Body of pancreas (tissue), 4 donors: Measurements from ENCODE around the gene NXPH3.

Experiments used
- POLR2A ChIP-seq, 3 donors: fragments of 450-650 bp; IDR thresholded peaks; one replicate each; pipeline ENCODE4 v1.6.1; 2016; ENCODE audit warnings: antibody characterized with exemption in 3 of 3, mild to moderate bottlenecking in 2 of 3
- TF ChIP-seq, protein P1 (sequence below), 7 experiments: fragments of 450-650 bp in 4 of 7; fragments of 200-600 bp in 3 of 7; sonication (generic) in 3 of 7; IDR thresholded peaks; one replicate each; pipeline ENCODE4 v1.5.1; 2016 to 2019; ENCODE audit warnings: antibody characterized with exemption in 7 of 7

DNA sequence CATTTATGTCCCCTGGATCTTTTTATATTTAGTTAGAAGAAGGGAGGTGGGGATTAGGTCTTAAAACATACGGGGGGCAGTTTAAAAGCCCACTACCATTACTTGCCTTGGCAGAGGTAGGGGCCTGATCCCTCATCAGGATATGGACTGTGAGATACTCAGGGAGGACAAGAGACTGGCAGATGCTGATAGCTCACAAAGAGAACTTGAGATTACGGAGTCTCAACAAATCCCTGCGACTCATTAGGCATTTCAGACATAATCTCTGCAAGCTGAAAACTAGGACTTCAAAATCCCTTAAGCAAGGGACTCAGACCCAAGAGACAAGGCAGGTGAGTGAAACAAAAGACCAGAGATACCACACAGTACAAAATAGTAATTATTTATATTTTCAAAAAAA, 23.2 kb downstream of the NXPH3 start:
- TF ChIP-seq, protein P1, sequence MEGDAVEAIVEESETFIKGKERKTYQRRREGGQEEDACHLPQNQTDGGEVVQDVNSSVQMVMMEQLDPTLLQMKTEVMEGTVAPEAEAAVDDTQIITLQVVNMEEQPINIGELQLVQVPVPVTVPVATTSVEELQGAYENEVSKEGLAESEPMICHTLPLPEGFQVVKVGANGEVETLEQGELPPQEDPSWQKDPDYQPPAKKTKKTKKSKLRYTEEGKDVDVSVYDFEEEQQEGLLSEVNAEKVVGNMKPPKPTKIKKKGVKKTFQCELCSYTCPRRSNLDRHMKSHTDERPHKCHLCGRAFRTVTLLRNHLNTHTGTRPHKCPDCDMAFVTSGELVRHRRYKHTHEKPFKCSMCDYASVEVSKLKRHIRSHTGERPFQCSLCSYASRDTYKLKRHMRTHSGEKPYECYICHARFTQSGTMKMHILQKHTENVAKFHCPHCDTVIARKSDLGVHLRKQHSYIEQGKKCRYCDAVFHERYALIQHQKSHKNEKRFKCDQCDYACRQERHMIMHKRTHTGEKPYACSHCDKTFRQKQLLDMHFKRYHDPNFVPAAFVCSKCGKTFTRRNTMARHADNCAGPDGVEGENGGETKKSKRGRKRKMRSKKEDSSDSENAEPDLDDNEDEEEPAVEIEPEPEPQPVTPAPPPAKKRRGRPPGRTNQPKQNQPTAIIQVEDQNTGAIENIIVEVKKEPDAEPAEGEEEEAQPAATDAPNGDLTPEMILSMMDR (IDR thresholded peaks at IDR 0.05) = no peak
- no peak for TF ChIP-seq POLR2A (IDR thresholded peaks at IDR 0.05)
